AG04450 (cell line): ENCODE measurements around the gene NFXL1. TPM values are rescaled to one million over a fixed set of nuclear protein-coding genes. Genes with fewer than 3 reads are reported as not detected.

Source experiments
- CTCF ChIA-PET: fragments of 300-600, 350-600 bp; formaldehyde crosslinking; extraction: SDS; loops from one replicate; lab custom pipeline; 2022; ENCODE audit warnings: antibody characterized with exemption, inconsistent platforms; lab: Charles Lee
- POLR2A ChIA-PET: fragments of 350-600 bp; formaldehyde crosslinking; extraction: SDS; loops from one replicate; lab custom pipeline; 2021; ENCODE audit warnings: antibody characterized with exemption, inconsistent platforms; lab: Yijun Ruan, JAX
- DNase-seq: peaks from one replicate; pipeline ENCODE4 v3.0.0-alpha.2; 2011; ENCODE audit warnings: low read depth, low spot score
- H3K27ac ChIP-seq: one replicate; pipeline ENCODE4 v1.5.1; 2012; ENCODE audit warnings: low read depth, low read length, control low read depth
- H3K27me3 ChIP-seq: one replicate; pipeline ENCODE4 v1.6.0; 2012; ENCODE audit warnings: low read length; ENCODE audit not compliant: control insufficient read depth, insufficient read depth
- H3K4me3 ChIP-seq: 2 replicates; pipeline ENCODE4 v1.5.1; 2011; ENCODE audit warnings: mild to moderate bottlenecking, low read depth, low read length, control low read depth
- H3K9me3 ChIP-seq: 2 replicates; pipeline ENCODE4 v1.5.1; 2012; ENCODE audit warnings: low read length; ENCODE audit not compliant: control insufficient read depth, insufficient read depth
- polyA plus RNA-seq: library from polyadenylated mRNA; depleted of rRNA; stranded (reverse); fragments of >200 nt; gene quantifications from 2 replicates; pipeline ENCODE4 v1.2.3, GENCODE V29; 2011; rRNA removed
- TF ChIP-seq, protein P1 (sequence below): IDR thresholded peaks from 2 replicates; pipeline ENCODE4 v1.5.1; 2011; ENCODE audit warnings: low read depth, low read length, control low read depth, inconsistent platforms

The NFXL1 gene
- polyA plus RNA-seq, 1 experiment = 18.5 TPM

GRCh38 chr4:47809654-47810203 is 104.7 kb downstream of the NFXL1 start:
- DNase-seq = no peak
- ChIA-PET CTCF (interaction anchor here (1.3 kb wide), 1 partner anchor 27 kb away, joined by 3 read pairs; no protein-coding TSS in a partner anchor), POLR2A (no interaction called here)
- TF ChIP-seq, protein P1, sequence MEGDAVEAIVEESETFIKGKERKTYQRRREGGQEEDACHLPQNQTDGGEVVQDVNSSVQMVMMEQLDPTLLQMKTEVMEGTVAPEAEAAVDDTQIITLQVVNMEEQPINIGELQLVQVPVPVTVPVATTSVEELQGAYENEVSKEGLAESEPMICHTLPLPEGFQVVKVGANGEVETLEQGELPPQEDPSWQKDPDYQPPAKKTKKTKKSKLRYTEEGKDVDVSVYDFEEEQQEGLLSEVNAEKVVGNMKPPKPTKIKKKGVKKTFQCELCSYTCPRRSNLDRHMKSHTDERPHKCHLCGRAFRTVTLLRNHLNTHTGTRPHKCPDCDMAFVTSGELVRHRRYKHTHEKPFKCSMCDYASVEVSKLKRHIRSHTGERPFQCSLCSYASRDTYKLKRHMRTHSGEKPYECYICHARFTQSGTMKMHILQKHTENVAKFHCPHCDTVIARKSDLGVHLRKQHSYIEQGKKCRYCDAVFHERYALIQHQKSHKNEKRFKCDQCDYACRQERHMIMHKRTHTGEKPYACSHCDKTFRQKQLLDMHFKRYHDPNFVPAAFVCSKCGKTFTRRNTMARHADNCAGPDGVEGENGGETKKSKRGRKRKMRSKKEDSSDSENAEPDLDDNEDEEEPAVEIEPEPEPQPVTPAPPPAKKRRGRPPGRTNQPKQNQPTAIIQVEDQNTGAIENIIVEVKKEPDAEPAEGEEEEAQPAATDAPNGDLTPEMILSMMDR = no peak
- Histone ChIP-seq H3K4me3 (no peak overlapping the region), H3K27ac (no peak overlapping the region), H3K27me3 (no peaks in the 10 kb centered on the region), H3K9me3 (no peaks in the 10 kb centered on the region)

GRCh38 chr4:47804598-47804997 is 109.8 kb downstream of the NFXL1 start:
- CTCF ChIA-PET = interaction anchor here (1.2 kb wide), 1 partner anchor 99 kb away, joined by 3 read pairs; no protein-coding TSS in a partner anchor
- Histone ChIP-seq H3K27me3 (no peaks in the 10 kb centered on the region), H3K27ac (no peak overlapping the region), H3K4me3 (no peak overlapping the region), H3K9me3 (no peaks in the 10 kb centered on the region)
- POLR2A ChIA-PET = no interaction called here
- no peak for DNase-seq
- TF ChIP-seq, protein P1 = no peak

- DNase-seq = no peak
- Histone ChIP-seq H3K9me3 (no peaks in the 10 kb centered on the region), H3K27ac (no peak overlapping the region), H3K27me3 (no peaks in the 10 kb centered on the region), H3K4me3 (no peak overlapping the region)
- ChIA-PET CTCF (no interaction called here), POLR2A (no interaction called here)
- TF ChIP-seq, protein P1 = no peak
These were observed 112.8 kb downstream of the NFXL1 start for GRCh38 chr4:47801481-47802002.

DNA sequence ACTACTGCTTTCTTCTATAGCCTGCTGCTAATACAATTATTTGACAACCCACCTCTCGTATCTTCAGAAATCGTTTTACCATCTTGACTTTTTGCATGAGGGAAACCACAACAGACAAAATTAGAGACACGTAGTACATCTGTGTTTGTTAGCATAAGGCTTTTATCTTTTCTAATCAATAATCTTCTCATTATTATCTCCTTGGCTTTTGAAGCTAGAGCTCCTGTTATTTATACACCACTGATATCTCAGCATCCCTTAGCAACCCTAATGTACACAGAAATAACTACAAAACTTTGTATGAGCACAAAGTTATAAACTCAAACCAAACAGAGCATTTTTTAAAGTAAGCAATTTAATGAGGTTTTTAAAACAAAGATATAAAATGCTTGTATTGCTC is 116.2 kb downstream of the NFXL1 start:
- no peak overlapping the region for H3K4me3 ChIP-seq

More for the DNA sequence above, 116.2 kb downstream of the NFXL1 start:
- H3K27ac ChIP-seq = no peak overlapping the region
- no peak for DNase-seq
- ChIA-PET CTCF (no interaction called here), POLR2A (no interaction called here)
- peaks cover 5% of the 10 kb centered on the region for H3K27me3 ChIP-seq
- TF ChIP-seq, protein P1 = no peak
- H3K9me3 ChIP-seq = no peaks in the 10 kb centered on the region

Other genes with a start within 250 kb of the NFXL1 start
- 29.6 and 31.1 TPM in 2 replicates for gene CORIN, start 76.5 kb downstream of the NFXL1 start, polyA plus RNA-seq
- gene CNGA1, start 102.1 kb upstream of the NFXL1 start, polyA plus RNA-seq = not detected in 2 replicates
- gene NIPAL1, start 102.2 kb upstream of the NFXL1 start, polyA plus RNA-seq = 0.22 and 0.26 TPM in 2 replicates
- gene TXK, start 219.7 kb upstream of the NFXL1 start, polyA plus RNA-seq = not detected in 2 replicates